ENCODE data around the gene TRIM43.
"Not testable (repeated sequence)": the region's sequence is repeated elsewhere in the genome, so short reads cannot be mapped to it uniquely, and the experiment has no call there.

DNA sequence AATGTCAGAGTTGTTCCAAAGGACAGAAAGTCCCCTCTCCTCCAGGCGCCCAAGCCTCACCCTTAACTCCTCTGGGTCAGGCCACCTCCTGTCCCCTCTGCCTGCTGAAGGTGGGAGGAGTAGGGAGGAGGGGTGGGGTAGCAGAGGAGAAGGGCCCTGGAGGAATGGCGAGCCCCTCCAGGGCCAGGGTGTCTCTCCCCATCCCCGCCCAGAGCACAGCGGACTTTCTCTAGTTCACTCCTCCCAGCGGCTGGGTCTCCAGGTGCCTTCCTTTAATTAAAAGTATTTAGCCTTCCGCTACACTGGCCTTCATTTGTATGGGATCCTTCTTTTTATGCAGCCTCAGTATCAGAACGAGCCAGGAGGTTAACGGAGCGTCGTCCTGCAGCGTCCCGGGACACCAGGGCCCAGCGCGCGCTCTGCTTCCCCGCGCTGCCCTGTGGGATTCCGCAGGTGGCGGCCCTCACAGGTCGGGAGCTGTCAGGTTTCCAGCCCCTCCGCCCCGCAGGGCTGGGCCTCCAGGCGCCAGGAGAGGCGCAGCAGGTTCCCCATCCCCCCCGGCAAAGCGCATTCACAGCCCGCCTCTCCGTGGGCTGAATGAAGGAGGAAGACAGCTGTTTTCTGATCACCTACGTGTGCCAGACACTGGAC is 57.2 kb downstream of the TRIM43 start:
- TF ChIP-seq, protein P1, sequence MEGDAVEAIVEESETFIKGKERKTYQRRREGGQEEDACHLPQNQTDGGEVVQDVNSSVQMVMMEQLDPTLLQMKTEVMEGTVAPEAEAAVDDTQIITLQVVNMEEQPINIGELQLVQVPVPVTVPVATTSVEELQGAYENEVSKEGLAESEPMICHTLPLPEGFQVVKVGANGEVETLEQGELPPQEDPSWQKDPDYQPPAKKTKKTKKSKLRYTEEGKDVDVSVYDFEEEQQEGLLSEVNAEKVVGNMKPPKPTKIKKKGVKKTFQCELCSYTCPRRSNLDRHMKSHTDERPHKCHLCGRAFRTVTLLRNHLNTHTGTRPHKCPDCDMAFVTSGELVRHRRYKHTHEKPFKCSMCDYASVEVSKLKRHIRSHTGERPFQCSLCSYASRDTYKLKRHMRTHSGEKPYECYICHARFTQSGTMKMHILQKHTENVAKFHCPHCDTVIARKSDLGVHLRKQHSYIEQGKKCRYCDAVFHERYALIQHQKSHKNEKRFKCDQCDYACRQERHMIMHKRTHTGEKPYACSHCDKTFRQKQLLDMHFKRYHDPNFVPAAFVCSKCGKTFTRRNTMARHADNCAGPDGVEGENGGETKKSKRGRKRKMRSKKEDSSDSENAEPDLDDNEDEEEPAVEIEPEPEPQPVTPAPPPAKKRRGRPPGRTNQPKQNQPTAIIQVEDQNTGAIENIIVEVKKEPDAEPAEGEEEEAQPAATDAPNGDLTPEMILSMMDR (IDR thresholded peaks at IDR 0.05; ENCODE audit: poor library complexity): not testable (repeated sequence)
- TF ChIP-seq EZH2 (IDR thresholded peaks at IDR 0.05; ENCODE audit: borderline replicate concordance); EZH2phosphoT487 (IDR thresholded peaks at IDR 0.05; ENCODE audit: low read depth, severe bottlenecking, unreplicated experiment): not testable (repeated sequence)
